ENCODE measurements around the gene MTAP.

- TF ChIP-seq CTCF (IDR thresholded peaks at IDR 0.05 in 8 of 11, conservative IDR thresholded peaks at IDR 0.05 in 3 of 11): no peak
- TF ChIP-seq POLR2A (IDR thresholded peaks at IDR 0.05): no peak
Observed at GRCh38 chr9:21933281-21933680, 130.8 kb downstream of the MTAP start.
